GM12874 (cell line): ENCODE data around the gene SLC2A13.

Experiments used
- TF ChIP-seq, protein P1 (sequence below): IDR thresholded peaks from 2 replicates; pipeline ENCODE4 v1.5.1; 2011; ENCODE audit warnings: low read depth, mild to moderate bottlenecking, control low read depth, low read length, moderate library complexity; ENCODE audit not compliant: insufficient read depth

Gene SLC2A13

DNA sequence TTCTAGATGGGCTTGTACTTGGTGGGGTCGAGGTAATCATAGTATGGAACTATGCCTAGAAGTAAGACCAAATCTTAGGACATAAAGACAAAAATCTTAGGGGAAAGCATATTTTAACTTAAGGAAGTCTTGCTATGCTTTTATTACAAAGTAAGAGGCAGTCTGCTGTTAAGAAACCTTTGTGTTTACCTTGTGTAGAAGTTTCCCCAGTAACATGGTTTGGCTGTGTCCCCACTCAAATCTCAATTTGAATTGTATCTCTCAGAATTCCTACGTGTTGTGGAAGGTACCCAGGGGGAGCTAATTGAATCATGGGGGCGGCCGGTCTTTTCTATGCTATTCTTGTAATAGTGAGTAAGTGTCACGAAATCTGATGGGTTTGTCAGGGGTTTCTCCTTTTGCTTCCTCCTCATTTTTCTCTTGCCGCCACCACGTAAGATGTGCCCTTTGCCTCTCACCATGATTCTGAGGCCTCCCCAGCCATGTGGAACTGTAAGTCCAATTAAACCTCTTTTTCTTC, 323.8 kb downstream of the SLC2A13 start:
- TF ChIP-seq, protein P1, sequence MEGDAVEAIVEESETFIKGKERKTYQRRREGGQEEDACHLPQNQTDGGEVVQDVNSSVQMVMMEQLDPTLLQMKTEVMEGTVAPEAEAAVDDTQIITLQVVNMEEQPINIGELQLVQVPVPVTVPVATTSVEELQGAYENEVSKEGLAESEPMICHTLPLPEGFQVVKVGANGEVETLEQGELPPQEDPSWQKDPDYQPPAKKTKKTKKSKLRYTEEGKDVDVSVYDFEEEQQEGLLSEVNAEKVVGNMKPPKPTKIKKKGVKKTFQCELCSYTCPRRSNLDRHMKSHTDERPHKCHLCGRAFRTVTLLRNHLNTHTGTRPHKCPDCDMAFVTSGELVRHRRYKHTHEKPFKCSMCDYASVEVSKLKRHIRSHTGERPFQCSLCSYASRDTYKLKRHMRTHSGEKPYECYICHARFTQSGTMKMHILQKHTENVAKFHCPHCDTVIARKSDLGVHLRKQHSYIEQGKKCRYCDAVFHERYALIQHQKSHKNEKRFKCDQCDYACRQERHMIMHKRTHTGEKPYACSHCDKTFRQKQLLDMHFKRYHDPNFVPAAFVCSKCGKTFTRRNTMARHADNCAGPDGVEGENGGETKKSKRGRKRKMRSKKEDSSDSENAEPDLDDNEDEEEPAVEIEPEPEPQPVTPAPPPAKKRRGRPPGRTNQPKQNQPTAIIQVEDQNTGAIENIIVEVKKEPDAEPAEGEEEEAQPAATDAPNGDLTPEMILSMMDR: no peak

DNA sequence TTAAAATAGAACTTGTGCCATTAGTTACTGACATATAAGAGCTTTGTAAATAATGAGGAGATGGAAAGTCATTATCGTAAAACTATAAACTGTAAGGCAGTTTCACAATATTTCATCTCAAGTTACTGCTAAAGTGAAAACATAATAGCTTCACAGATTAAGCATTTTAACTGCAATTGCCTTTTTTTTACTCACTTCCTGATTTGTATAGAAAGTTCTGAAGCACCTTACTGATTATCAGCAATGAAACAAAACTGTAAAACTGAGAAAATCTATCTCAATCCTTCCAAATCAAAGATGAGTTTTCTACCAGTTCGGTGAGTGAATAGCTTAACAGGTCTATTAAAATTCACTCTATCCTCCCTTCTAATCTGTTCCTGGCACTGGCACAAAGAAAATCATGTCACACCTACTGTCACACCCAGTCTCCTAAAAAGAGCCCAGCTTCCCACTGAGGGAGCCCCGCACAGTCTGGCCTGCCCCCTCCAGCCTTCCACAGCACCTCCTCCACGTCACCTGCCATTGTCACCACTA, 324.9 kb downstream of the SLC2A13 start:
- TF ChIP-seq, protein P1: no peak

DNA sequence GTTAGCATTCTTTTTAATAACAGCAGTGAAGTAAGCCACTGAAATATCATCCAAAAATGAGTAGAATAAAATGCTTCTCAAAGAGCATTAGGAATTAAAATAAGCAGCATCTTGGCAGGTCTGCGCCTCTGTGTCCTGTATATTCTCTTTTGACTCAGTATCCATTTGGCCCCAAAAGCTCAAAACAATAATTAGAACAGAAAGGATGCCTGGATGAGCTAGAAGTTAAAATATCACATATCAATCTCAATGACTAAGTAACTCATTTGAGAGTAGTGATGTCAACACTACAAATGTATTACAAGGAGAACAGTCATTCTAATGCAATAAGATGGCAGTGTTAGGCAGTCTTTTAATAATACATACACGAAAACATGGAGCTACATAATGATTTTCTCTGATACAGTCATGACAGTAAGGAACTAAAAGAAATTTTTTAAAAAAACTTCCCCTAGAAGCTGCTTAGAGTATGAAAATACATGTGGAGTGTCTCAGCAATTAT, 325.4 kb downstream of the SLC2A13 start:
- TF ChIP-seq, protein P1: no peak

DNA sequence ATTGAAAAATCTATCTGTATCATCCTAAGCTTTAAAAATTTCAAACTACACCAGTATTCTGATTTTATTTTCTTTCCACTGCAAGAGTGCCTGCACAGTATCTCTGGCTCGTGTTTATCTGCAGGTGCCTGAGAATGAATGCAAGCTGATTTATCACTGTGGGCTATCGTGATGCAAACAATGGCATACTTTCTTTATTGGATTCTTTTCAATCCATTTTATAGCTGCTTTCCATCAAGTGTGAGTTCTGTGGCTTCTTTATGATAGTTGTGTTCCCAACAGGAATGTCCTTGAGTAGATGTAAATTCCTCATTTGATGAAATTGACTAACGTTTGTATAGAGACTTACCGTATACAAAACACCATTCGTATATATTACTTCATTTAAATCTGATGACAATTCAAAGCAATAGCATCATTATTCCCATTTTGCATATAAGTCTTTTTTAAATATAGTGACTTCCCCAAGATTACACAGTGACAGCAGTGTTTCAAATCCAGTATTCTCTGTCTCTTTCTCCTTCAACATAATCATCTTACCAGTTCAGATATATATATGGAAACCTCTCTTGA, 326.0 kb downstream of the SLC2A13 start:
- TF ChIP-seq, protein P1: no peak

DNA sequence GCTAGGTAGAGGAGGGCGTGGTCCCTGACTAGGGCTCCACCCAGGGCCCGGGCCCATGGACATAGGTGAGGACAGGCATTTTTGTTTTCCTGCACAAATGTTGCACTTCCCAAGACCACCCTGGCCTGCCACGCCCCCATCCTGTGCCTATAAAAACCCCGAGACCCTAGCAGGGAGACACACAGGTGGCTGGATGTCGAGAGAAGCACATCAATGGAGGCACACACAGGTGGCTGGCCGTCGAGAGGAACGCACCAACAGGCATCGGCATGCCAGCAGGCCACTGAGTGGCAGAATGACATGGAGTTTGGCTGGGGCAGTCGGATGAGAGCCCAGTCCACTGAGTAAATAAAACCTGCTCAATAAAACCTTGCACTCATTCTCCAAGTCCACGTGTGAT, 328.4 kb downstream of the SLC2A13 start:
- TF ChIP-seq, protein P1: no peak

DNA sequence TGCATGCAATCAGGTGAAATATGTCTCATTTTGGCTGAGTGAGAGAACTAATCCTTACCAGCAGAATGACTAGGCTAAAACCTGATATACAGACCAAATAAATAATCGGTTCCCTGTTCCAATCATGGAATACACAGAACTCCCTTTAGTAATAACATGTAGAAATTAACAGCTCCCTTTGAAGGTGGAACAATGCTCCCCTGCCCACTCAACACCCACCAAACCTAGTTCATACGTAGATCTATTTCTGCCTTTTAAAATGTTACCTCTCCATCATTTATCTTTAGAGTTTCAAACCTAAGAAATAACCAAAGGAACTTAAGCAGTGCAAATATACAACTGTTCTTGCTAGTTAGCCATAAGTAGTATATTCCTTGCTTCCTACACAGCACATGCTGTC, 332.6 kb downstream of the SLC2A13 start:
- TF ChIP-seq, protein P1: no peak

DNA sequence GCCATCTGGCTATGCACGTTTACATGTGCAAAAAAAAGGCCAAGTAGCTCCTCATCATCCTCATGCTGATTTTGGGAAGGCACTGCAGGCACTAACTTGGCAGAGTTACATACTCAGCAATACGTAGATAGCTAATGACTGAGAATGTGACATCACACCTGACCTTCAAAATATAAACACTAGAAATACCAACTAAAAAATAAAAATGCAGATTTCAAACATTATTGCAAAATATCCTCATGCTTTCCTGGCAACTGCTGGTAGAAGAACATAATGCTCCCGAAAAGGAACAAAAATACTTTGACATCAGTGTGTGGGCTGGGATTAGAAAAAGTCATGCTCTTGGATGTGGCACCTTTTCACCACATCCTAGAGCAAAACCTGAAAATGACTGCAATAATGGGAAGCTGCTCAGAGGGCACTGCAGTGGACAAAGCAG, 333.0 kb downstream of the SLC2A13 start:
- TF ChIP-seq, protein P1: no peak
